OCI-LY7 (cell line): ENCODE measurements around the gene PTTG1. TPM values are rescaled to one million over a fixed set of nuclear protein-coding genes. Genes with fewer than 3 reads are reported as not detected.

ENCODE experiments used
- BruUV-seq: library from RNA; stranded (reverse); fragments of 400-500 nt; replicated peaks from 2 replicates; lab custom pipeline; 2021; lab: Mats Ljungman, UMichigan
- CTCF ChIA-PET: fragments of 300-600 bp; sonication (Branson Sonifier 250); formaldehyde crosslinking; loops from one replicate; lab custom pipeline; 2022; ENCODE audit warnings: antibody characterized with exemption; ENCODE audit not compliant: unreplicated experiment; lab: Charles Lee
- POLR2A ChIA-PET: fragments of 300-600 bp; sonication (Branson Sonifier 250); formaldehyde crosslinking; loops from one replicate; lab custom pipeline; 2022; ENCODE audit warnings: antibody characterized with exemption; lab: Charles Lee
- DNase-seq: peaks from one replicate; pipeline ENCODE4 v3.0.0-alpha.2; 2015; ENCODE audit warnings: low spot score
- H2AFZ ChIP-seq: fragments of 200-600 bp; sonication (generic), shearing (Covaris generic); 2 replicates; pipeline ENCODE4 v1.6.1; 2014; ENCODE audit warnings: mild to moderate bottlenecking, antibody characterized with exemption, low read length, moderate library complexity
- H3K27ac ChIP-seq: fragments of 200-600 bp; sonication (generic); 2 replicates; pipeline ENCODE4 v1.5.1; 2014; ENCODE audit warnings: mixed run types, low read depth, mild to moderate bottlenecking, moderate library complexity, low read length, inconsistent platforms; ENCODE audit not compliant: poor library complexity, severe bottlenecking
- H3K36me3 ChIP-seq: fragments of 200-600 bp; sonication (generic); 2 replicates; pipeline ENCODE4 v1.6.1; 2014; ENCODE audit warnings: mild to moderate bottlenecking, antibody characterized with exemption, low read length, moderate library complexity, mixed read lengths; ENCODE audit not compliant: insufficient read depth
- H3K4me1 ChIP-seq: fragments of 200-600 bp; sonication (generic); 2 replicates; pipeline ENCODE4 v1.5.1; 2014; ENCODE audit warnings: mild to moderate bottlenecking, low read length; ENCODE audit not compliant: insufficient read depth, poor library complexity, severe bottlenecking
- H3K4me2 ChIP-seq: fragments of 200-600 bp; sonication (generic); 2 replicates; pipeline ENCODE4 v1.6.1; 2014; ENCODE audit warnings: mild to moderate bottlenecking, low read length
- H3K4me3 ChIP-seq: fragments of 200-600 bp; sonication (generic); 2 replicates; pipeline ENCODE4 v1.5.1; 2014; ENCODE audit warnings: mild to moderate bottlenecking, low read depth, low read length; ENCODE audit not compliant: poor library complexity, severe bottlenecking
- H3K79me2 ChIP-seq: fragments of 200-600 bp; sonication (generic); 2 replicates; pipeline ENCODE4 v1.6.1; 2016; ENCODE audit warnings: low read depth, mild to moderate bottlenecking, low read length, moderate library complexity, mixed read lengths; ENCODE audit not compliant: insufficient read depth
- H3K9me2 ChIP-seq: fragments of 200-600 bp; sonication (generic); 2 replicates; pipeline ENCODE4 v1.6.1; 2016; ENCODE audit warnings: mild to moderate bottlenecking, low read length, mixed read lengths; ENCODE audit not compliant: insufficient read depth
- H3K9me3 ChIP-seq: fragments of 200-600 bp; sonication (generic); 2 replicates; pipeline ENCODE4 v1.6.1; 2014; ENCODE audit warnings: mild to moderate bottlenecking, mixed run types, low read length, mixed read lengths
- H4K20me1 ChIP-seq: fragments of 200-600 bp; sonication (generic); 2 replicates; pipeline ENCODE4 v1.6.1; 2014; ENCODE audit warnings: mild to moderate bottlenecking, antibody characterized with exemption, low read length, moderate library complexity, mixed read lengths; ENCODE audit not compliant: insufficient read depth
- EZH2phosphoT487 ChIP-seq: fragments of 200-600 bp; sonication (generic); IDR thresholded peaks from 2 replicates; pipeline ENCODE4 v1.6.1; 2018; ENCODE audit warnings: low read depth, borderline replicate concordance, mild to moderate bottlenecking, mixed run types, antibody characterized with exemption, low read length, moderate library complexity, mixed read lengths
- intact Hi-C: fragments of 100-400 bp; cut with micrococcal nuclease; formaldehyde crosslinking; loops from one replicate; pipeline ENCODE4 v1.10.0; 2022; ENCODE audit not compliant: unreplicated experiment
- total RNA-seq, 2 experiments: library from RNA; depleted of rRNA in 1 of 2; stranded (reverse); fragments of >200 nt in 1 of 2; shearing (Covaris generic) in 1 of 2; gene quantifications; 2 replicates each; pipeline ENCODE4 v1.2.3, GENCODE V29; 2014 to 2022
- TF ChIP-seq, protein P1 (sequence below): fragments of 200-600 bp; sonication (generic); conservative IDR thresholded peaks from 2 replicates; pipeline ENCODE4 v1.5.1; 2014; ENCODE audit warnings: mild to moderate bottlenecking, antibody characterized with exemption, low read length, moderate library complexity, mixed read lengths

PTTG1 gene
- total RNA-seq, 2 experiments from 2014 or later: 340 to 480 TPM

DNA sequence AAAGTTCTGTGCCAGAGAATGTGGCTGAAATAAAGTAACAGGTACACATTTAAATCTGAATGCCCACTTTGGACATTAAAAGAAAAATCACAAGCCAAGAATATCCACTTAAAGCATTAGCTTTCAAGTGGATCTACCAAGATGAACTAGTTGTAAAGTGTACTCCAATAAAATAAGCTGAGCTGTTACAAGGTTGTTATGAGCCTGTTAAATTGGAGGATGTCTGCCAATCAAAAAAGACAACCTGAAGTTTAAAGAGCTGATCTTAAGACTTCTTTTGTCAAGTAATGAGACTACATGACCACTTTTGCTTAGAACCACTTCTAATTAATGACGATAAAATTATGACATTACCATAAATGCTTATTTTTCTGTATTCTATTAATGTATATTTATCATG is 24.2 kb upstream of the PTTG1 start:
- Histone ChIP-seq H4K20me1 (no peaks in the 10 kb centered on the region), H3K9me2 (no peaks in the 10 kb centered on the region), H3K9me3 (no peaks in the 10 kb centered on the region), H3K27ac (no peak overlapping the region), H3K4me2 (0 out of 2 replicates have a peak overlapping the region, but pooled peaks have one; percentile 18), H2AFZ (no peak overlapping the region), H3K36me3 (peaks cover 16% of the 10 kb centered on the region), H3K4me3 (no peak overlapping the region), H3K4me1 (peaks cover 9% of the 10 kb centered on the region), H3K79me2 (peaks cover 8% of the 10 kb centered on the region; the same call in 1 of the 2 replicates)
- no TSS peak for BruUV-seq
- TF ChIP-seq, protein P1, sequence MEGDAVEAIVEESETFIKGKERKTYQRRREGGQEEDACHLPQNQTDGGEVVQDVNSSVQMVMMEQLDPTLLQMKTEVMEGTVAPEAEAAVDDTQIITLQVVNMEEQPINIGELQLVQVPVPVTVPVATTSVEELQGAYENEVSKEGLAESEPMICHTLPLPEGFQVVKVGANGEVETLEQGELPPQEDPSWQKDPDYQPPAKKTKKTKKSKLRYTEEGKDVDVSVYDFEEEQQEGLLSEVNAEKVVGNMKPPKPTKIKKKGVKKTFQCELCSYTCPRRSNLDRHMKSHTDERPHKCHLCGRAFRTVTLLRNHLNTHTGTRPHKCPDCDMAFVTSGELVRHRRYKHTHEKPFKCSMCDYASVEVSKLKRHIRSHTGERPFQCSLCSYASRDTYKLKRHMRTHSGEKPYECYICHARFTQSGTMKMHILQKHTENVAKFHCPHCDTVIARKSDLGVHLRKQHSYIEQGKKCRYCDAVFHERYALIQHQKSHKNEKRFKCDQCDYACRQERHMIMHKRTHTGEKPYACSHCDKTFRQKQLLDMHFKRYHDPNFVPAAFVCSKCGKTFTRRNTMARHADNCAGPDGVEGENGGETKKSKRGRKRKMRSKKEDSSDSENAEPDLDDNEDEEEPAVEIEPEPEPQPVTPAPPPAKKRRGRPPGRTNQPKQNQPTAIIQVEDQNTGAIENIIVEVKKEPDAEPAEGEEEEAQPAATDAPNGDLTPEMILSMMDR: no peak
- TF ChIP-seq EZH2phosphoT487: no peak
- POLR2A ChIA-PET: interaction anchor here (1.1 to 1.5 kb wide), 2 partner anchors 21 to 321 kb away, joined by 3 to 7 read pairs; partner anchors contain the start of gene SLU7
- DNase-seq: no peak
- CTCF ChIA-PET: no interaction called here
- intact Hi-C loops: no loop called here

DNA sequence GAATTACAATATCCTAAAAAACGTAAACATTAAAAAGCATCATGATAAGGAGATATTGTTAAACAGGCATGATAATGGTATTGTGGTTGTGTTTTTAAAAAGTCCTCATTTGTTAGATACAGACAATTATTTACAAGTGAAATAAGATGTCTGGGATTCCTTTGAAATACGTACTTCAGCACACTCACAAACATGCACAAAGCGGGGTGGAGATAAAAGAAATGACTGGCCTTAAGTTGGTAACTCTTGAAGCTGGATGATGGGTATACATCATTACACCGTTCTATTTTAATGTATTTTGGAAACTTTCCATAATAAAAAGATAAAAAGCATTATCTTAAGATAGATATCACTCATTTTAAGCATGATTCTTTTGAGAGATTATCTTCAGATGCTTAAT is 22.8 kb upstream of the PTTG1 start:
- Histone ChIP-seq H3K9me3 (no peaks in the 10 kb centered on the region), H3K9me2 (no peaks in the 10 kb centered on the region), H4K20me1 (no peaks in the 10 kb centered on the region), H3K4me1 (peaks cover 9% of the 10 kb centered on the region), H3K27ac (no peak overlapping the region), H3K79me2 (peaks cover 8% of the 10 kb centered on the region; the same call in 1 of the 2 replicates), H3K36me3 (peaks cover 26% of the 10 kb centered on the region), H2AFZ (no peak overlapping the region), H3K4me3 (peak overlapping the region; percentile 90), H3K4me2 (peak overlapping the region; percentile 86)
- ChIA-PET CTCF (interaction anchor here (0.8 kb wide), 1 partner anchor 9 kb away, joined by 4 read pairs; no protein-coding TSS in a partner anchor), POLR2A (interaction anchor here (0.7 to 1.0 kb wide), 3 partner anchors 13 to 32 kb away, joined by 3 to 5 read pairs (median 5); no protein-coding TSS in a partner anchor)
- intact Hi-C loops: loop anchor here (2.0 kb wide), 1 partner anchor 20 kb away; the partner anchor contains the start of gene SLU7
- no peak for DNase-seq
- no TSS peak for BruUV-seq
- TF ChIP-seq, protein P1: no peak
- TF ChIP-seq EZH2phosphoT487: no peak
